GM18508 (cell line): ENCODE data around the gene GNPTAB.

ENCODE experiments used
- ATAC-seq: cut with Tn5 transposase; IDR thresholded peaks from one replicate; pipeline ENCODE4 v1.9.1; 2021; ENCODE audit warnings: moderate number of reproducible peaks; ENCODE audit not compliant: insufficient read depth, unreplicated experiment

Gene GNPTAB

GRCh38 chr12:101777485-101777884 is 53.3 kb downstream of the GNPTAB start:
- ATAC-seq = no peak

- ATAC-seq = no peak
Observed at GRCh38 chr12:101775816-101776215, 54.9 kb downstream of the GNPTAB start.

GRCh38 chr12:101773650-101774162 is 57.1 kb downstream of the GNPTAB start:
- peak; percentile 72 for ATAC-seq

- no peak for ATAC-seq
Observed at GRCh38 chr12:101772012-101772775, 58.6 kb downstream of the GNPTAB start.

- ATAC-seq = no peak
Observed at GRCh38 chr12:101769865-101770264, 60.9 kb downstream of the GNPTAB start.

- ATAC-seq = no peak
Observed at GRCh38 chr12:101768781-101769180, 62.0 kb downstream of the GNPTAB start.

- ATAC-seq = no peak
Observed at GRCh38 chr12:101767537-101767936, 63.2 kb downstream of the GNPTAB start.

- ATAC-seq = no peak
Observed at GRCh38 chr12:101764051-101764792, 66.5 kb downstream of the GNPTAB start.

- ATAC-seq = no peak
Observed at GRCh38 chr12:101763246-101763931, 67.4 kb downstream of the GNPTAB start.

- ATAC-seq = no peak
Observed at GRCh38 chr12:101761781-101762180, 69.0 kb downstream of the GNPTAB start.

- ATAC-seq = no peak
Observed at GRCh38 chr12:101761350-101761749, 69.4 kb downstream of the GNPTAB start.

GRCh38 chr12:101759396-101760047 is 71.2 kb downstream of the GNPTAB start:
- no peak for ATAC-seq

GRCh38 chr12:101750152-101750551 is 80.6 kb downstream of the GNPTAB start:
- ATAC-seq = no peak

- no peak for ATAC-seq
Observed at GRCh38 chr12:101749657-101750056, 81.1 kb downstream of the GNPTAB start.

GRCh38 chr12:101748907-101749306 is 81.9 kb downstream of the GNPTAB start:
- no peak for ATAC-seq

GRCh38 chr12:101747697-101748096 is 83.1 kb downstream of the GNPTAB start:
- no peak for ATAC-seq

- no peak for ATAC-seq
Observed at GRCh38 chr12:101746661-101747060, 84.1 kb downstream of the GNPTAB start.

GRCh38 chr12:101746196-101746595 is 84.6 kb downstream of the GNPTAB start:
- ATAC-seq = no peak

- no peak for ATAC-seq
Observed at GRCh38 chr12:101745481-101745880, 85.3 kb downstream of the GNPTAB start.

GRCh38 chr12:101743724-101744472 is 86.9 kb downstream of the GNPTAB start:
- peak; percentile 91 for ATAC-seq
